Karpas-422 (cell line): ENCODE results near the gene POT1. TPM values are rescaled to one million over a fixed set of nuclear protein-coding genes. Genes with fewer than 3 reads are reported as not detected.

Experiments used
- DNase-seq: peaks from one replicate; pipeline ENCODE4 v3.0.0-alpha.2; 2015
- H2AFZ ChIP-seq: fragments of 200-600 bp; sonication (generic); 2 replicates; pipeline ENCODE4 v1.6.1; 2014; ENCODE audit warnings: antibody characterized with exemption, low read length, mixed read lengths
- H3K27ac ChIP-seq: fragments of 200-600 bp; sonication (generic); 2 replicates; pipeline ENCODE4 v1.5.1; 2014; ENCODE audit warnings: mild to moderate bottlenecking, low read length, moderate library complexity
- H3K27me3 ChIP-seq: fragments of 200-600 bp; sonication (generic); 2 replicates; pipeline ENCODE4 v1.6.1; 2014; ENCODE audit warnings: low read length, mixed read lengths
- H3K36me3 ChIP-seq: fragments of 200-600 bp; sonication (generic); 2 replicates; pipeline ENCODE4 v1.6.1; 2014; ENCODE audit warnings: low read length, mixed read lengths; ENCODE audit not compliant: insufficient read depth
- H3K4me1 ChIP-seq: fragments of 200-600 bp; sonication (generic); 2 replicates; pipeline ENCODE4 v1.6.1; 2014; ENCODE audit warnings: mild to moderate bottlenecking, low read length, mixed read lengths
- H3K4me2 ChIP-seq: fragments of 200-600 bp; sonication (generic); 2 replicates; pipeline ENCODE4 v1.6.1; 2014; ENCODE audit warnings: low read length, low read depth, mild to moderate bottlenecking; ENCODE audit not compliant: poor library complexity, severe bottlenecking
- H3K4me3 ChIP-seq: fragments of 200-600 bp; sonication (generic); 2 replicates; pipeline ENCODE4 v1.5.1; 2014; ENCODE audit warnings: mild to moderate bottlenecking, antibody characterized with exemption, low read length, mixed read lengths
- H3K79me2 ChIP-seq: fragments of 200-600 bp; sonication (generic); 2 replicates; pipeline ENCODE4 v1.6.1; 2014; ENCODE audit warnings: mild to moderate bottlenecking, low read length, mixed read lengths
- H3K9ac ChIP-seq: fragments of 200-600 bp; sonication (generic); 2 replicates; pipeline ENCODE4 v1.6.0; 2014; ENCODE audit warnings: low read length
- H3K9me2 ChIP-seq: fragments of 200-600 bp; sonication (generic), shearing (Covaris generic); replicated peaks from 2 replicates; pipeline ENCODE4 v1.6.0; 2014; ENCODE audit warnings: mild to moderate bottlenecking, low read length, moderate library complexity; ENCODE audit not compliant: insufficient read depth
- H3K9me3 ChIP-seq: fragments of 300-700, 200-600 bp; sonication (generic); 2 replicates; pipeline ENCODE4 v1.6.1; 2014; ENCODE audit warnings: low read length, mixed read lengths
- H4K20me1 ChIP-seq: fragments of 200-600 bp; sonication (generic); 2 replicates; pipeline ENCODE4 v1.6.1; 2014; ENCODE audit warnings: mild to moderate bottlenecking, antibody characterized with exemption, low read length, low read depth; ENCODE audit not compliant: insufficient read depth
- total RNA-seq: library from RNA; depleted of rRNA; stranded (reverse); fragments of >200 nt; shearing (Covaris generic); gene quantifications from 2 replicates; pipeline ENCODE4 v1.2.3, GENCODE V29; 2014; ENCODE audit warnings: low replicate concordance

Gene POT1
- total RNA-seq, 1 experiment from 2014 or later: 125 TPM

GRCh38 chr7:124796771-124797170 lies 132.9 kb downstream of the POT1 start:
- Histone ChIP-seq H3K9me2 (no peaks in the 10 kb centered on the region), H3K9ac (no peak overlapping the region)

GRCh38 chr7:124792696-124793095 lies 136.9 kb downstream of the POT1 start:
- no peaks in the 10 kb centered on the region for H3K79me2 ChIP-seq
- H3K4me3 ChIP-seq: no peak overlapping the region

More at GRCh38 chr7:124796771-124797170, 132.9 kb downstream of the POT1 start:
- Histone ChIP-seq H4K20me1 (no peaks in the 10 kb centered on the region), H3K27me3 (no peaks in the 10 kb centered on the region), H3K36me3 (no peaks in the 10 kb centered on the region), H3K27ac (no peak overlapping the region), H3K79me2 (no peaks in the 10 kb centered on the region), H3K9me3 (no peaks in the 10 kb centered on the region), H3K4me3 (no peak overlapping the region), H2AFZ (no peak overlapping the region), H3K4me2 (no peak overlapping the region), H3K4me1 (no peaks in the 10 kb centered on the region)
- no peak for DNase-seq

GRCh38 chr7:124792002-124792401 lies 137.6 kb downstream of the POT1 start:
- Histone ChIP-seq H3K9ac (no peak overlapping the region), H3K4me2 (no peak overlapping the region), H3K36me3 (no peaks in the 10 kb centered on the region), H3K4me1 (no peaks in the 10 kb centered on the region), H3K27ac (no peak overlapping the region), H3K9me2 (no peaks in the 10 kb centered on the region), H3K79me2 (no peaks in the 10 kb centered on the region), H3K9me3 (no peaks in the 10 kb centered on the region), H2AFZ (no peak overlapping the region), H4K20me1 (no peaks in the 10 kb centered on the region), H3K27me3 (no peaks in the 10 kb centered on the region), H3K4me3 (no peak overlapping the region)
- DNase-seq: no peak

More at GRCh38 chr7:124792696-124793095, 136.9 kb downstream of the POT1 start:
- H3K27ac ChIP-seq: no peak overlapping the region
- no peak overlapping the region for H2AFZ ChIP-seq
- no peaks in the 10 kb centered on the region for H3K9me2 ChIP-seq
- no peak overlapping the region for H3K4me2 ChIP-seq
- H4K20me1 ChIP-seq: no peaks in the 10 kb centered on the region
- no peak overlapping the region for H3K9ac ChIP-seq
- no peaks in the 10 kb centered on the region for H3K36me3 ChIP-seq
- no peaks in the 10 kb centered on the region for H3K9me3 ChIP-seq
- H3K27me3 ChIP-seq: no peaks in the 10 kb centered on the region
- no peak for DNase-seq
- H3K4me1 ChIP-seq: no peaks in the 10 kb centered on the region

- Histone ChIP-seq H3K79me2 (no peaks in the 10 kb centered on the region), H3K9me3 (no peaks in the 10 kb centered on the region), H3K4me1 (no peaks in the 10 kb centered on the region), H4K20me1 (no peaks in the 10 kb centered on the region), H2AFZ (no peak overlapping the region), H3K36me3 (no peaks in the 10 kb centered on the region), H3K9ac (no peak overlapping the region), H3K27me3 (no peaks in the 10 kb centered on the region), H3K27ac (no peak overlapping the region), H3K4me3 (no peak overlapping the region), H3K4me2 (no peak overlapping the region), H3K9me2 (no peaks in the 10 kb centered on the region)
- DNase-seq: no peak
Measured at GRCh38 chr7:124791426-124791825, 138.2 kb downstream of the POT1 start.

- H3K9me3 ChIP-seq: no peaks in the 10 kb centered on the region
- no peaks in the 10 kb centered on the region for H3K9me2 ChIP-seq
- H3K79me2 ChIP-seq: no peaks in the 10 kb centered on the region
- H3K4me3 ChIP-seq: no peak overlapping the region
- H2AFZ ChIP-seq: peak overlapping the region; percentile 32; the same call in 1 of the 2 replicates
- no peaks in the 10 kb centered on the region for H4K20me1 ChIP-seq
- no peaks in the 10 kb centered on the region for H3K36me3 ChIP-seq
- no peak for DNase-seq
- no peak overlapping the region for H3K27ac ChIP-seq
- no peak overlapping the region for H3K4me2 ChIP-seq
- H3K4me1 ChIP-seq: no peaks in the 10 kb centered on the region
- H3K9ac ChIP-seq: no peak overlapping the region
- H3K27me3 ChIP-seq: no peaks in the 10 kb centered on the region
Measured at GRCh38 chr7:124790645-124791044, 139.0 kb downstream of the POT1 start.

- no peaks in the 10 kb centered on the region for H4K20me1 ChIP-seq
- H3K36me3 ChIP-seq: no peaks in the 10 kb centered on the region
- no peaks in the 10 kb centered on the region for H3K27me3 ChIP-seq
- no peaks in the 10 kb centered on the region for H3K9me2 ChIP-seq
- no peaks in the 10 kb centered on the region for H3K79me2 ChIP-seq
- no peaks in the 10 kb centered on the region for H3K9me3 ChIP-seq
- no peak overlapping the region for H2AFZ ChIP-seq
- no peak for DNase-seq
- no peak overlapping the region for H3K27ac ChIP-seq
- H3K4me1 ChIP-seq: no peaks in the 10 kb centered on the region
- H3K4me3 ChIP-seq: no peak overlapping the region
- H3K4me2 ChIP-seq: no peak overlapping the region
- no peak overlapping the region for H3K9ac ChIP-seq
Measured at GRCh38 chr7:124785994-124786393, 143.6 kb downstream of the POT1 start.

- DNase-seq: peak; percentile 74
Measured at GRCh38 chr7:124784879-124785818, 144.5 kb downstream of the POT1 start.

GRCh38 chr7:124783271-124783670 lies 146.4 kb downstream of the POT1 start:
- H3K9me3 ChIP-seq: no peaks in the 10 kb centered on the region
- H3K27ac ChIP-seq: no peak overlapping the region
- H3K9me2 ChIP-seq: no peaks in the 10 kb centered on the region
- no peak overlapping the region for H2AFZ ChIP-seq
- H3K36me3 ChIP-seq: no peaks in the 10 kb centered on the region
- H3K27me3 ChIP-seq: no peaks in the 10 kb centered on the region
- no peak overlapping the region for H3K4me3 ChIP-seq
- no peak overlapping the region for H3K4me2 ChIP-seq
- H3K79me2 ChIP-seq: no peaks in the 10 kb centered on the region
- no peaks in the 10 kb centered on the region for H3K4me1 ChIP-seq
- no peak overlapping the region for H3K9ac ChIP-seq
- DNase-seq: no peak
- no peaks in the 10 kb centered on the region for H4K20me1 ChIP-seq

More at GRCh38 chr7:124784879-124785818, 144.5 kb downstream of the POT1 start:
- Histone ChIP-seq H3K4me3 (no peak overlapping the region), H3K36me3 (no peaks in the 10 kb centered on the region), H3K79me2 (no peaks in the 10 kb centered on the region), H3K4me1 (no peaks in the 10 kb centered on the region), H3K9me2 (no peaks in the 10 kb centered on the region), H3K9ac (no peak overlapping the region), H3K9me3 (no peaks in the 10 kb centered on the region), H2AFZ (no peak overlapping the region), H3K4me2 (no peak overlapping the region), H4K20me1 (no peaks in the 10 kb centered on the region), H3K27ac (no peak overlapping the region), H3K27me3 (no peaks in the 10 kb centered on the region)
